Endothelial cell (in vitro differentiated cells): ENCODE data around the gene FGFBP3. TPM values are rescaled to one million over a fixed set of nuclear protein-coding genes. Genes with fewer than 3 reads are reported as not detected.

Experiments
- DNase-seq: peaks from one replicate; pipeline ENCODE4 v3.0.0; 2021; ENCODE audit warnings: low spot score
- H3K27ac Mint-ChIP-seq: one replicate; pipeline ENCODE4 v1.8.0; 2021; ENCODE audit warnings: mixed read lengths, inconsistent platforms; ENCODE audit not compliant: unreplicated experiment
- H3K27me3 Mint-ChIP-seq: one replicate; pipeline ENCODE4 v1.8.0; 2021; ENCODE audit warnings: mild to moderate bottlenecking, moderate library complexity, mixed read lengths, inconsistent platforms; ENCODE audit not compliant: unreplicated experiment
- H3K36me3 Mint-ChIP-seq: one replicate; pipeline ENCODE4 v1.8.0; 2021; ENCODE audit warnings: mild to moderate bottlenecking, low read depth, mixed read lengths, inconsistent platforms; ENCODE audit not compliant: unreplicated experiment
- H3K4me1 Mint-ChIP-seq: one replicate; pipeline ENCODE4 v1.8.0; 2021; ENCODE audit warnings: mild to moderate bottlenecking, mixed read lengths, inconsistent platforms; ENCODE audit not compliant: unreplicated experiment
- H3K4me3 Mint-ChIP-seq: one replicate; pipeline ENCODE4 v1.8.0; 2021; ENCODE audit warnings: mild to moderate bottlenecking, mixed read lengths, inconsistent platforms; ENCODE audit not compliant: unreplicated experiment
- H3K9me3 Mint-ChIP-seq: one replicate; pipeline ENCODE4 v1.8.0; 2021; ENCODE audit warnings: mixed read lengths, inconsistent platforms; ENCODE audit not compliant: unreplicated experiment
- total RNA-seq: library from RNA; stranded (reverse); fragmentation: NEBNext Ultra II Directional; extraction: Animal tissue kit (Norgen Biotek cat#: 25700); gene quantifications from one replicate; pipeline ENCODE4 v1.2.1, GENCODE V29; 2021; ENCODE audit not compliant: unreplicated experiment
- TF ChIP-seq, protein P1 (sequence below): fragments of 200-600 bp; sonication (generic); IDR thresholded peaks from one replicate; pipeline ENCODE4 v1.5.0; 2021; ENCODE audit warnings: antibody characterized with exemption; ENCODE audit not compliant: unreplicated experiment

Gene FGFBP3
- total RNA-seq, 1 donor from 2014 or later = 3.1 TPM

GRCh38 chr10:91884536-91884935 lies 24.8 kb downstream of the FGFBP3 start:
- peaks cover 21% of the 10 kb centered on the region for H3K4me1 Mint-ChIP-seq

GRCh38 chr10:91883549-91884444 lies 25.5 kb downstream of the FGFBP3 start:
- Mint-ChIP-seq H3K27ac (no peak overlapping the region), H3K4me3 (no peak overlapping the region), H3K27me3 (no peaks in the 10 kb centered on the region), H3K4me1 (peaks cover 21% of the 10 kb centered on the region), H3K9me3 (no peaks in the 10 kb centered on the region), H3K36me3 (no peaks in the 10 kb centered on the region)
- TF ChIP-seq, protein P1, sequence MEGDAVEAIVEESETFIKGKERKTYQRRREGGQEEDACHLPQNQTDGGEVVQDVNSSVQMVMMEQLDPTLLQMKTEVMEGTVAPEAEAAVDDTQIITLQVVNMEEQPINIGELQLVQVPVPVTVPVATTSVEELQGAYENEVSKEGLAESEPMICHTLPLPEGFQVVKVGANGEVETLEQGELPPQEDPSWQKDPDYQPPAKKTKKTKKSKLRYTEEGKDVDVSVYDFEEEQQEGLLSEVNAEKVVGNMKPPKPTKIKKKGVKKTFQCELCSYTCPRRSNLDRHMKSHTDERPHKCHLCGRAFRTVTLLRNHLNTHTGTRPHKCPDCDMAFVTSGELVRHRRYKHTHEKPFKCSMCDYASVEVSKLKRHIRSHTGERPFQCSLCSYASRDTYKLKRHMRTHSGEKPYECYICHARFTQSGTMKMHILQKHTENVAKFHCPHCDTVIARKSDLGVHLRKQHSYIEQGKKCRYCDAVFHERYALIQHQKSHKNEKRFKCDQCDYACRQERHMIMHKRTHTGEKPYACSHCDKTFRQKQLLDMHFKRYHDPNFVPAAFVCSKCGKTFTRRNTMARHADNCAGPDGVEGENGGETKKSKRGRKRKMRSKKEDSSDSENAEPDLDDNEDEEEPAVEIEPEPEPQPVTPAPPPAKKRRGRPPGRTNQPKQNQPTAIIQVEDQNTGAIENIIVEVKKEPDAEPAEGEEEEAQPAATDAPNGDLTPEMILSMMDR = no peak
- DNase-seq = no peak

More at GRCh38 chr10:91884536-91884935, 24.8 kb downstream of the FGFBP3 start:
- H3K36me3 Mint-ChIP-seq = no peaks in the 10 kb centered on the region
- no peaks in the 10 kb centered on the region for H3K27me3 Mint-ChIP-seq
- TF ChIP-seq, protein P1 = no peak
- H3K9me3 Mint-ChIP-seq = no peaks in the 10 kb centered on the region
- H3K27ac Mint-ChIP-seq = no peak overlapping the region
- no peak overlapping the region for H3K4me3 Mint-ChIP-seq
- no peak for DNase-seq

- Mint-ChIP-seq H3K4me1 (peaks cover 12% of the 10 kb centered on the region), H3K27me3 (no peaks in the 10 kb centered on the region), H3K36me3 (no peaks in the 10 kb centered on the region), H3K27ac (no peak overlapping the region), H3K9me3 (no peaks in the 10 kb centered on the region), H3K4me3 (no peak overlapping the region)
- TF ChIP-seq, protein P1 = no peak
- no peak for DNase-seq
Observed at GRCh38 chr10:91880310-91880709, 29.0 kb downstream of the FGFBP3 start.

DNA sequence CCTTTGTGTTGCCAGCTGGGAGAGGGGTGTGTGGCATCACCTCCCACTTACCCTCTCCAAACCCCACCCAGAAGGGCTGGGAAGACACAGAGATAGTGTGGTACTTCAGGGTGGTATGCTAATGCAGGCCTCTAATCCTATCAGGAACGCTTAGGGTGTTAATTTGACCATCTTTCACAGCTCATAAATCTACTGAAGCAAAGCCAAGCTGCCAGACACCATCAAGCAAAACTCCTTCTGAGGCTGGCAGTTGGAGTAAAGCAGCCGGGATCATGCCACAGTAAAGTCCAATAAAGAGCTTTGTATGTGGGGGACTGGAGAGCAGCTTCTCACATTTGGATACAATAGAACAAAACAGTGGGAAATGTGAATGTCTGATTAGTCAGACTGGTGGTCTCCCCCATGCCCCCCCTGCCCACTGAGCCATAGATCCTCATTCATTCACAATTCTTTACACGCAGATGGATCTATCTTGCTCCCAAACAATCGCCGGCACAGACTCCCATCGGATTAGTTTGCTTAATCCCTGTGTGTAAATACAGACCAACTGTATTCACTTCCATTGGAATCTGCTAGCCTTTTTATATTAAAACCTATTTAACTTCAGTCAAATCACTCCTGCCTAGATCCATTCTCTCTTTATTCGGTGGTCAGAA lies 29.6 kb downstream of the FGFBP3 start:
- Mint-ChIP-seq H3K9me3 (no peaks in the 10 kb centered on the region), H3K4me1 (peaks cover 12% of the 10 kb centered on the region), H3K27ac (no peak overlapping the region), H3K27me3 (peaks cover 1% of the 10 kb centered on the region), H3K36me3 (no peaks in the 10 kb centered on the region), H3K4me3 (no peak overlapping the region)
- no peak for DNase-seq
- TF ChIP-seq, protein P1 = no peak

DNA sequence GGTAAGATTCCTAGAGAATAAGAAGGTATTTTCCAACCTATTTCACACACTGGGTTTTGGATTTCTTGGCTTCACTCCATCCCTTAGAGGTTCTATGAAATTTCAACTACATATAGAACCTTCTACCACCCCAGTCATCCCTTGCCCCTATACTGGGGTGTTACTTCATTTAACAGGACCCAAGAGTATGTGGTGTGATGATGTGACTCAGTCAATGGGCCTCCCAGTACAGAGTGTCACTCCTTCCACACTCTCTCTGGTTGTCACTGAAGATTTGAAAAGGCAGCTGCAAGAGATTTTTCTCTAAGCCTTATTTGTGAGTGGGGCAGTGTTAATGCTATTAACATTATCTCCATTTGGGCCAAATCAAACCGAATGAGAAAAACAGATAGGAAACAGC lies 33.5 kb downstream of the FGFBP3 start:
- no peak overlapping the region for H3K4me3 Mint-ChIP-seq
- no peaks in the 10 kb centered on the region for H3K36me3 Mint-ChIP-seq
- TF ChIP-seq, protein P1 = no peak
- DNase-seq = no peak
- H3K9me3 Mint-ChIP-seq = no peaks in the 10 kb centered on the region
- H3K27ac Mint-ChIP-seq = no peak overlapping the region
- peaks cover 1% of the 10 kb centered on the region for H3K27me3 Mint-ChIP-seq
- H3K4me1 Mint-ChIP-seq = peaks cover 5% of the 10 kb centered on the region
